Fibroblast of the conjunctiva (primary cell): Measurements from ENCODE around the gene MYO15B.

Source experiments
- DNase-seq: peaks from one replicate; pipeline ENCODE4 v3.0.0-alpha.2; 2010; ENCODE audit warnings: low read depth

Gene MYO15B

GRCh38 chr17:75639327-75639726, 51.7 kb downstream of the MYO15B start:
- no peak for DNase-seq

- no peak for DNase-seq
Measured at GRCh38 chr17:75639771-75640555, 52.4 kb downstream of the MYO15B start.

- DNase-seq, result no peak
Measured at GRCh38 chr17:75640556-75641119, 53.0 kb downstream of the MYO15B start.

- DNase-seq, result no peak
Measured at GRCh38 chr17:75641343-75641742, 53.7 kb downstream of the MYO15B start.

GRCh38 chr17:75642182-75642783, 54.7 kb downstream of the MYO15B start:
- DNase-seq, result no peak

- no peak for DNase-seq
Measured at GRCh38 chr17:75642784-75643642, 55.4 kb downstream of the MYO15B start.

GRCh38 chr17:75643643-75644017, 56.0 kb downstream of the MYO15B start:
- no peak for DNase-seq

- DNase-seq, result no peak
Measured at GRCh38 chr17:75645501-75645888, 57.9 kb downstream of the MYO15B start.

GRCh38 chr17:75645889-75646637, 58.5 kb downstream of the MYO15B start:
- DNase-seq, result no peak

- DNase-seq, result no peak
Measured at GRCh38 chr17:75646638-75646992, 59.0 kb downstream of the MYO15B start.

GRCh38 chr17:75647061-75647460, 59.5 kb downstream of the MYO15B start:
- no peak for DNase-seq

- DNase-seq, result no peak
Measured at GRCh38 chr17:75647921-75648320, 60.3 kb downstream of the MYO15B start.

GRCh38 chr17:75649687-75650086, 62.1 kb downstream of the MYO15B start:
- no peak for DNase-seq

GRCh38 chr17:75650874-75651273, 63.3 kb downstream of the MYO15B start:
- no peak for DNase-seq

- no peak for DNase-seq
Measured at GRCh38 chr17:75652341-75652740, 64.7 kb downstream of the MYO15B start.

- no peak for DNase-seq
Measured at GRCh38 chr17:75652934-75653549, 65.4 kb downstream of the MYO15B start.

GRCh38 chr17:75654176-75654575, 66.6 kb downstream of the MYO15B start:
- no peak for DNase-seq

GRCh38 chr17:75658237-75658636, 70.6 kb downstream of the MYO15B start:
- no peak for DNase-seq

- DNase-seq, result no peak
Measured at GRCh38 chr17:75661531-75661930, 73.9 kb downstream of the MYO15B start.

GRCh38 chr17:75662511-75662910, 74.9 kb downstream of the MYO15B start:
- no peak for DNase-seq

GRCh38 chr17:75664099-75664549, 76.5 kb downstream of the MYO15B start:
- DNase-seq, result no peak
